Omental fat pad (tissue), 4 donors: Measurements from ENCODE around the gene SDK1. TPM values are rescaled to one million over a fixed set of nuclear protein-coding genes. Genes with fewer than 3 reads are reported as not detected.
"Not testable (repeated sequence)": the region's sequence is repeated elsewhere in the genome, so short reads cannot be mapped to it uniquely, and the experiment has no call there.

Source experiments
- ATAC-seq: fragments of 150-250 bp; one replicate; pipeline ENCODE4 v1.9.1; 2016; ENCODE audit warnings: mild to moderate bottlenecking, moderate library complexity; ENCODE audit not compliant: low FRiP score
- DNase-seq: peaks from one replicate; pipeline ENCODE4 v3.0.0-alpha.2; 2019; ENCODE audit warnings: low spot score
- total RNA-seq, 4 donors: library from RNA; depleted of rRNA; stranded (reverse); fragments of >200 nt; gene quantifications; one replicate each; pipeline ENCODE4 v1.1.0, GENCODE V29; 2016
- TF ChIP-seq, protein P1 (sequence below), 3 donors: fragments of 450-650 bp; IDR thresholded peaks; one replicate each; pipeline ENCODE4 v1.5.1; 2016 to 2017; ENCODE audit warnings: antibody characterized with exemption in 3 of 3, mild to moderate bottlenecking in 3 of 3, moderate library complexity in 2 of 3

Gene SDK1
- total RNA-seq, 4 donors from 2014 or later: 2.5 to 14.7 (median 5.4) TPM

DNA sequence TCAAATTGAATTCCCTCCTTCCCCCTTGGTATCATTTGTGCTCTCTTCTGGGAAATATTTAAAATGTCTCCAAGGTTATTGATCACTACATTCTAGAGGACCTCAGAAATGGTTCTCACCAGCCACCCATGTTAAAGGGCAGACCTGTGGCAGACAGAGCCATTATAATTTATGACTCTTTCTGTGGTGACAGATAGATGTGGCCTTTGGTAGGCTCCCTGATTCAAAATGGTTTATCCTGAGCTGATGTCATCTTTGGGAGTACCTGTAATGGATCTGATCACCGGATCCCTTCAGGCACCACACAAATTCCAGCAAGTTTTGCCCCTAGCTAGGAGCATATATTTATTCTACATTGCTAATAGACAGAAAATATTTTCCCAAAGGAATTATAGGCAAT, 267.5 kb downstream of the SDK1 start:
- ATAC-seq (no peak), DNase-seq (no peak)
- TF ChIP-seq, protein P1, sequence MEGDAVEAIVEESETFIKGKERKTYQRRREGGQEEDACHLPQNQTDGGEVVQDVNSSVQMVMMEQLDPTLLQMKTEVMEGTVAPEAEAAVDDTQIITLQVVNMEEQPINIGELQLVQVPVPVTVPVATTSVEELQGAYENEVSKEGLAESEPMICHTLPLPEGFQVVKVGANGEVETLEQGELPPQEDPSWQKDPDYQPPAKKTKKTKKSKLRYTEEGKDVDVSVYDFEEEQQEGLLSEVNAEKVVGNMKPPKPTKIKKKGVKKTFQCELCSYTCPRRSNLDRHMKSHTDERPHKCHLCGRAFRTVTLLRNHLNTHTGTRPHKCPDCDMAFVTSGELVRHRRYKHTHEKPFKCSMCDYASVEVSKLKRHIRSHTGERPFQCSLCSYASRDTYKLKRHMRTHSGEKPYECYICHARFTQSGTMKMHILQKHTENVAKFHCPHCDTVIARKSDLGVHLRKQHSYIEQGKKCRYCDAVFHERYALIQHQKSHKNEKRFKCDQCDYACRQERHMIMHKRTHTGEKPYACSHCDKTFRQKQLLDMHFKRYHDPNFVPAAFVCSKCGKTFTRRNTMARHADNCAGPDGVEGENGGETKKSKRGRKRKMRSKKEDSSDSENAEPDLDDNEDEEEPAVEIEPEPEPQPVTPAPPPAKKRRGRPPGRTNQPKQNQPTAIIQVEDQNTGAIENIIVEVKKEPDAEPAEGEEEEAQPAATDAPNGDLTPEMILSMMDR (IDR thresholded peaks at IDR 0.05): no peak

DNA sequence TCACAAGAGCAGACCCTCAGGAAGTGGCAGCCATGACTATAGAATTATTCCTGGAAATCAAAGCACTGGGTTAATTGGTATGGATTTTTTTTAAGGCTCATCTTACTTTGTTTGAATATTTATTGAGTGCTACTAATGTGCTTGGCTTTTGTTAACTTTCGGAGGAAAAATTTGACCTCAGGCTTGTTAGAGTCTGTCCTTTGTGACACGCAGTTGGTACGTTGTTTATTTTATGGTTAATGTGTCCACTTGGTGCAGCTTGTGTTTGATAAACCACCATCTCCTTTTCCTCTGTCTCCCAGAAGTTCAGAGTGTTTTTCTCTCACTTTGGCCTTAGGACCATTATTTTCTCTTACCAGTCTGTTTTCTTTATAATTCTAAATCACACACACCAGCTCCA, 268.6 kb downstream of the SDK1 start:
- no peak for ATAC-seq

GRCh38 chr7:3573151-3573550, 272.1 kb downstream of the SDK1 start:
- DNase-seq (no peak), ATAC-seq (no peak)
- TF ChIP-seq, protein P1 (IDR thresholded peaks at IDR 0.05): no peak

More for the DNA sequence above, 268.6 kb downstream of the SDK1 start:
- TF ChIP-seq, protein P1 (IDR thresholded peaks at IDR 0.05): no peak
- DNase-seq: no peak

GRCh38 chr7:3574386-3574785, 273.3 kb downstream of the SDK1 start:
- no peak for ATAC-seq
- TF ChIP-seq, protein P1 (IDR thresholded peaks at IDR 0.05): no peak
- DNase-seq: no peak

- TF ChIP-seq, protein P1 (IDR thresholded peaks at IDR 0.05): no peak
- ATAC-seq: no peak
- no peak for DNase-seq
These were observed 274.9 kb downstream of the SDK1 start for GRCh38 chr7:3575753-3576531.

DNA sequence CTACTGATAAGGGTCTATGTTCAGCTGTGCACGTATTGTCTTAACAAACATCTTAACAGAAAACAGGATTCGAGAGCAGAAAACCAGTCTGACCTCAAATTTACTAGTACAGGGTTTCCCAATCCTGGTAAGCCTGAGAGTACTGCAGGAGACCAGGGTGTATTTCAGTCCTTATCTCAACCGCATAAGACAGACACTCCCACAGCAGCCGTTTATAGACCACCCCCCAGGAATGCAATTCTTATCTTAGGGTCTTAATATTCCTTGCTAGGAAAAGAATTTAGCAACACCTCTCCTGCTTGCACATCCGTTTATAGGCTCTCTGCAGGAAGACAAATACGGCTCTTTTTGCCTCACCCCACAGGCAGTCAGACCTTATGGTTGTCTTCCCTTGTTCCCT, 277.3 kb downstream of the SDK1 start:
- no peak for ATAC-seq
- no peak for DNase-seq
- TF ChIP-seq, protein P1 (IDR thresholded peaks at IDR 0.05): no peak

DNA sequence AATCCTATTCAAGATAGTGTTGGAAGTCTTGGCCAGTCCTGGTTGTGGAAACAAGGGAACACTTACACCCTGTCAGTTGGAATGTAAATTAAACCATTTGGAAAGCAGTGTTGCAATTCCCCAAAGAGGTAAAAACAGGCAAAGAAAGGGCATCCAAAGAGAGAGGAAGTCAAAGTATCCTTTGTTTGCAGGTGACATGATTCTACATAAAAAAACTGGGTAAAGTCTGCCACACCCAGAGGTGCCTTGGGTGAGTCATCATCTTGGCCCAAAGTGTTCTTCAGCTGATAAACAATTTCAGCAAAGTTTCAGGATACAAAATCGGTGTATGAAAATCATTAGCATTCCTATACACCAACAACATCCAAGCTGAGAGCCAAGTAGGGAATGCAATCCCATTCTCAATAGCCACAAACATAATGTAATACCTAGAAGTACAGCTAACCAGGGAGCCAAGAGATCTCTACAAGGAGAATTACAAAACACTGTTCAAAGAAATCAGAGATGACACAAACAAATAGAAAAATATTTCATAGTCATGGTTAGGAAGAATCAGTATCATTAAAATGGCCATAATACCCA, 278.7 kb downstream of the SDK1 start:
- no peak for ATAC-seq
- TF ChIP-seq, protein P1 (IDR thresholded peaks at IDR 0.05): no peak
- no peak for DNase-seq

DNA sequence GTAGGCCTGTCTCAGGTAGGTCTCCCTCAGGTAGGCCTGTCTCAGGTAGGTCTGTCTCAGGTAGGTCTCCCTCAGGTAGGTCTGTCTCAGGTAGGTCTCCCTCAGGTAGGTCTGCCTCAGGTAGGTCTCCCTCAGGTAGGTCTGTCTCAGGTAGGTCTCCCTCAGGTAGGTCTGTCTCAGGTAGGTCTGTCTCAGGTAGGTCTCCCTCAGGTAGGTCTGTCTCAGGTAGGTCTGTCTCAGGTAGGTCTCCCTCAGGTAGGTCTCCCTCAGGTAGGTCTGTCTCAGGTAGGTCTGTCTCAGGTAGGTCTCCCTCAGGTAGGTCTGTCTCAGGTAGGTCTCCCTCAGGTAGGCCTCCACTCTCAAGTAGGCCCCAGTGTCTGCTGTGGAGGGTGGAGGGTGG, 281.1 kb downstream of the SDK1 start:
- ATAC-seq: not testable (repeated sequence)

More for the DNA sequence above, 281.1 kb downstream of the SDK1 start:
- DNase-seq: not testable (repeated sequence)
